SU-DHL-6 (cell line): ENCODE measurements around the gene BID.

Source experiments
- H2AFZ ChIP-seq: fragments of 200-600 bp; sonication (generic); 2 replicates; pipeline ENCODE4 v1.6.1; 2014; ENCODE audit warnings: low read depth, mild to moderate bottlenecking, moderate library complexity, mixed read lengths, antibody characterized with exemption, low read length; ENCODE audit not compliant: severe bottlenecking
- H3F3A ChIP-seq: fragments of 200-600 bp; shearing (Covaris generic); 2 replicates; pipeline ENCODE4 v1.6.0; 2016; ENCODE audit warnings: antibody characterized with exemption, mild to moderate bottlenecking; ENCODE audit not compliant: insufficient read depth
- H3K27ac ChIP-seq: fragments of 200-600 bp; sonication (generic); 2 replicates; pipeline ENCODE4 v1.5.1; 2016; ENCODE audit warnings: low read depth, mild to moderate bottlenecking, low read length, moderate library complexity, mixed read lengths
- H3K27me3 ChIP-seq: fragments of 200-600 bp; sonication (generic), shearing (Covaris generic); 2 replicates; pipeline ENCODE4 v1.6.0; 2014; ENCODE audit warnings: mild to moderate bottlenecking, low read length
- H3K36me3 ChIP-seq: fragments of 200-600 bp; sonication (generic); 2 replicates; pipeline ENCODE4 v1.6.1; 2014; ENCODE audit warnings: mild to moderate bottlenecking, low read length, mixed read lengths
- H3K4me2 ChIP-seq: fragments of 300-600, 200-600 bp; shearing (Covaris generic), sonication (generic); 2 replicates; pipeline ENCODE4 v1.6.0; 2014; ENCODE audit warnings: low read length, low read depth, mild to moderate bottlenecking; ENCODE audit not compliant: poor library complexity, severe bottlenecking
- H3K4me3 ChIP-seq: fragments of 200-600 bp; sonication (generic); 2 replicates; pipeline ENCODE4 v1.5.1; 2014; ENCODE audit warnings: antibody characterized with exemption, low read length, mild to moderate bottlenecking, mixed read lengths; ENCODE audit not compliant: insufficient read depth, poor library complexity, severe bottlenecking
- H3K79me2 ChIP-seq: fragments of 200-600 bp; sonication (generic); 2 replicates; pipeline ENCODE4 v1.6.1; 2014; ENCODE audit warnings: mild to moderate bottlenecking, low read length, moderate library complexity; ENCODE audit not compliant: insufficient read depth
- H3K9ac ChIP-seq: fragments of 200-600 bp; sonication (generic); 2 replicates; pipeline ENCODE4 v1.7.0; 2014; ENCODE audit warnings: mild to moderate bottlenecking, low read length
- H3K9me2 ChIP-seq: fragments of 200-600 bp; sonication (generic); replicated peaks from 2 replicates; pipeline ENCODE4 v1.6.1; 2014; ENCODE audit warnings: low read length; ENCODE audit not compliant: insufficient read depth
- H3K9me3 ChIP-seq: fragments of 200-600 bp; sonication (generic); 2 replicates; pipeline ENCODE4 v1.6.1; 2014; ENCODE audit warnings: low read length, mixed read lengths; ENCODE audit not compliant: insufficient read depth
- H4K20me1 ChIP-seq: fragments of 200-600 bp; sonication (generic); 2 replicates; pipeline ENCODE4 v1.6.1; 2014; ENCODE audit warnings: low read depth, mild to moderate bottlenecking, antibody characterized with exemption, low read length, moderate library complexity, mixed read lengths
- EZH2phosphoT487 ChIP-seq: fragments of 200-600 bp; sonication (generic), shearing (Covaris generic); conservative IDR thresholded peaks from 2 replicates; pipeline ENCODE4 v1.6.1; 2018; ENCODE audit warnings: mild to moderate bottlenecking, antibody characterized with exemption, low read length, moderate library complexity, mixed read lengths
- TF ChIP-seq, protein P1 (sequence below): fragments of 200-600 bp; sonication (generic); IDR thresholded peaks from one replicate; pipeline ENCODE4 v1.5.1; 2017; ENCODE audit warnings: antibody characterized with exemption, mild to moderate bottlenecking, low read length, moderate library complexity; ENCODE audit not compliant: insufficient read depth, poor library complexity, severe bottlenecking

BID gene

DNA sequence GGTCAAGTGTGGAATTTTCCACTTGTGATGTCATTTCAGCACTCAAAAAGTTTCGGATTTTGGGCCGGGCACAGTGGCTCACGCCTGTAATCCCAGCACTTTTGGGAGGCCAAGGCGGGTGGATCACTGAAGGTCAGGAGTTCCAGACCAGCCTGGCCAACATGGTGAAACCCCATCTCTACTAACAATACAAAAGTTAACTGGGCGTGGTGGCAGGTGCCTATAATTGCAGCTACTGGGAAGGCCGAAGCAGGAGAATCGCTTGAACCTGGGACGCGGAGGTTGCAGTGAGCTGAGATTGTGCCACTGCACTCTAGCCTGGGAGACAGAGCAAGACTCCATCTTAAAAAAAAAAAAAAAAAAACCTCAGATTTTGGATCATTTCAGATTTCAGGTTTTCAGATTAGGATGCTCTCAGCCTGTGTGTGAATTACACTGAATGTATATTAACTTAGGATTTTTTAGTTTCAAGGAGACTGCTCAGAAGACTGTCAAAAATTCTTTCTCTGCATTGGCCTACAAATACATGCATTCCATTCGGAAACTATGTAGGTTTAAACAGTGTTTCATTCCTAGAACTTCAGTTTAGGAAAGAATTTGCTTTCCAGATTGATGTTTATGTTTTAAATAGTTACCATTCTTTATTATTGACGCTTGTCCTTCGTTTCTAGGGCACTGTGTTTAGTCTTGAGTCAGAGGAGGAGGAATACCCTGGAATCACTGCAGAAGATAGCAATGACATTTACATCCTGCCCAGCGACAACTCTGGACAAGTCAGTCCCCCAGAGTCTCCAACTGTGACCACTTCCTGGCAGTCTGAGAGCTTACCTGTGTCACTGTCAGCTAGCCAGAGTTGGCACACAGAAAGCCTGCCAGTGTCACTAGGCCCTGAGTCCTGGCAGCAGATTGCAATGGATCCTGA is 48.0 kb downstream of the BID start:
- no peaks in the 10 kb centered on the region for H3K79me2 ChIP-seq
- no peak for TF ChIP-seq EZH2phosphoT487
- TF ChIP-seq, protein P1, sequence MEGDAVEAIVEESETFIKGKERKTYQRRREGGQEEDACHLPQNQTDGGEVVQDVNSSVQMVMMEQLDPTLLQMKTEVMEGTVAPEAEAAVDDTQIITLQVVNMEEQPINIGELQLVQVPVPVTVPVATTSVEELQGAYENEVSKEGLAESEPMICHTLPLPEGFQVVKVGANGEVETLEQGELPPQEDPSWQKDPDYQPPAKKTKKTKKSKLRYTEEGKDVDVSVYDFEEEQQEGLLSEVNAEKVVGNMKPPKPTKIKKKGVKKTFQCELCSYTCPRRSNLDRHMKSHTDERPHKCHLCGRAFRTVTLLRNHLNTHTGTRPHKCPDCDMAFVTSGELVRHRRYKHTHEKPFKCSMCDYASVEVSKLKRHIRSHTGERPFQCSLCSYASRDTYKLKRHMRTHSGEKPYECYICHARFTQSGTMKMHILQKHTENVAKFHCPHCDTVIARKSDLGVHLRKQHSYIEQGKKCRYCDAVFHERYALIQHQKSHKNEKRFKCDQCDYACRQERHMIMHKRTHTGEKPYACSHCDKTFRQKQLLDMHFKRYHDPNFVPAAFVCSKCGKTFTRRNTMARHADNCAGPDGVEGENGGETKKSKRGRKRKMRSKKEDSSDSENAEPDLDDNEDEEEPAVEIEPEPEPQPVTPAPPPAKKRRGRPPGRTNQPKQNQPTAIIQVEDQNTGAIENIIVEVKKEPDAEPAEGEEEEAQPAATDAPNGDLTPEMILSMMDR, result no peak
- H3F3A ChIP-seq, result no peaks in the 10 kb centered on the region
- no peaks in the 10 kb centered on the region for H4K20me1 ChIP-seq
- no peaks in the 10 kb centered on the region for H3K27me3 ChIP-seq
- no peaks in the 10 kb centered on the region for H3K36me3 ChIP-seq
- H3K4me3 ChIP-seq, result no peak overlapping the region
- H3K9me3 ChIP-seq, result no peaks in the 10 kb centered on the region
- no peak overlapping the region for H2AFZ ChIP-seq
- H3K27ac ChIP-seq, result no peak overlapping the region
- H3K4me2 ChIP-seq, result no peak overlapping the region
- H3K9ac ChIP-seq, result no peak overlapping the region
- no peaks in the 10 kb centered on the region for H3K9me2 ChIP-seq

DNA sequence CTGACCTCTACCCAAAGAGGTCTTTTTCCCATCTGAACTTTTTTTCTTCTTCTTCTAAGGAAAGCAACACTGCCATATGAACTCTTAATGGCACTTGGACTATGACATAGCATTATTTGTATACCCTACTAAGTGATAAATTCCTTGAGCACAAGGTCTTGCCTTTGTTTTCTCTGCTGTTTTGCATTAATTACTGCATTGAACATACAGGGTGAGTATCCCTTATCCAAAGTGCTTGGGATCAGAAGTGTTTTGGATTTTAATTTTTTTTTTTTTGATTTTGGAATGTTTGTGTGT is 48.8 kb downstream of the BID start:
- Histone ChIP-seq H2AFZ (no peak overlapping the region), H3K4me2 (no peak overlapping the region), H3K36me3 (no peaks in the 10 kb centered on the region), H3K9me2 (no peaks in the 10 kb centered on the region), H3K27me3 (no peaks in the 10 kb centered on the region), H3K27ac (no peak overlapping the region), H3K4me3 (no peak overlapping the region), H4K20me1 (no peaks in the 10 kb centered on the region), H3K79me2 (no peaks in the 10 kb centered on the region), H3F3A (no peaks in the 10 kb centered on the region), H3K9me3 (no peaks in the 10 kb centered on the region), H3K9ac (no peak overlapping the region)
- TF ChIP-seq EZH2phosphoT487, result no peak
- TF ChIP-seq, protein P1, result no peak

DNA sequence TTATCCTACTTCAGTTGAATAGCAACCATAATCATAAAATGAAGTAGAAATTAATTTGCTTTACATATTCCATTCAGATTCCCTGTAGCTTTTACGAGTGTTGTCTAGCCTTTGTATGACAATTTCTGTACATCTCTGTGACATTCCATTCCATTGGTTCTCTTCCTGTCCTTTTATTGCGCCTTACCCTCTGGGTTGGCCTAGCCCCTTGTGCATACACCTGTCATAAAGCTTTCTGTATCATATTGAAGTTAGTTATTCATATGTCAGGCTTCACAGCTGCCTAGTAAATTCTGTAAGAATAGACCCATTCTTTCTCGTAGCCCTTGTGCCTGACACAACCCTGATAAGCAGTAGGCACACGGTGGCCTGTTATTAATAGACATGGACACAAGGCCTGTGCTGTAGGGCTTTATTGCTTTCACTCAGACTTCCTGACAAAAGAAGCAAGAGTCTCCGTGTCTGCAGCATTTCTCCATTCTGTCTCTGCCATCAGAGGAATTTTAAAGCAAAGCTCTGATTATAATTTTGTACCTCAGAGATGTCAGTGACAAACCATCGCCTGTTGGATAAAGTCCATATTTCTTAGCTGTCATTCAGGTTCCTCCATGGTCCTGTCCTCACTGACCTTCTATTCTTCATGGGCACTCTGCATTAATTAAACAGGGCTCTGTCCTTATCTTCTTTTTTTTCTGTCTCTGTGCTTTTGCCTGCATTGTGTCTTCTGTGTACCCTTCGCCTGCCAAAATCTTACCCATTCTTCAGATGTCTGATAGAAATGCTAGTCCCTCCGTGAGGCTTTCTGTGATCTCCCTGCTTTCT is 49.4 kb downstream of the BID start:
- no peak overlapping the region for H3K4me3 ChIP-seq
- no peak overlapping the region for H3K9ac ChIP-seq
- no peaks in the 10 kb centered on the region for H3K36me3 ChIP-seq
- H3K9me2 ChIP-seq, result no peaks in the 10 kb centered on the region
- TF ChIP-seq, protein P1, result no peak
- TF ChIP-seq EZH2phosphoT487, result no peak
- no peaks in the 10 kb centered on the region for H3K9me3 ChIP-seq
- H3K27me3 ChIP-seq, result no peaks in the 10 kb centered on the region
- H4K20me1 ChIP-seq, result no peaks in the 10 kb centered on the region
- no peak overlapping the region for H3K4me2 ChIP-seq
- H3F3A ChIP-seq, result no peaks in the 10 kb centered on the region
- H3K79me2 ChIP-seq, result no peaks in the 10 kb centered on the region
- no peak overlapping the region for H2AFZ ChIP-seq
- H3K27ac ChIP-seq, result no peak overlapping the region
